ENCODE results near the gene APOO.

DNA sequence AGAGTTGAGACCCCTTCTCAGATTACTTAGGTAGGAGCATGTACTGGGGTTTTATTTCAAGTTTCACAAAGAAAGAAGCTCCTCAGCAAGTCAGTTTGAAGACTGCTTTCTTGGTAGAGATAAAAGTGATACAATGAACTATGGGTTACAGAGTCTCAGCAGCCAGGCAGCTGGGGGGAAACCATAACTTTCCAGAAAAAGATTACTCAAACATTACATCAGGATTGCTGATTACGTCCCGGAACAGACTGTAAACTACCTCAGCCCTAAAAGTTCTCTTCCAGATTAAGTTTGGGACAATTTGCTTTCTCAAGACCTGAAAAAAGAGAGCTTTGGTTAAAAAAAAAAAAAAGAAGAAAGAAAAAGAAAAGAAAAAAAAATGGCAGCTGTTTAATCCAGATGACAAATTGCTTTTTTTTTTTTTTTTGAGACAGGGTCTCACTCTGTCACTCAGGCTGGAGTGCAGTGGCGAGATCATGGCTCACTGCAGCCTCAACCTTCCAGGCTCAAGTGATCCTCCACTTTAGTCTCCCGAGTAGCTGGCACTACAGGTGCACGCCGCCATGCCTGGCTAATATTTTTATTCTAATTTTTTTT lies 108.2 kb downstream of the APOO start:
- TF ChIP-seq EZH2 (IDR thresholded peaks at IDR 0.05) (no peak), POLR2AphosphoS5 (IDR thresholded peaks at IDR 0.05; ENCODE audit: borderline replicate concordance, low read depth, low read length) (no peak)
